ENCODE data around the gene NFX1. TPM values are rescaled to one million over a fixed set of nuclear protein-coding genes. Genes with fewer than 3 reads are reported as not detected.
A peak's percentile ranks its signal among the peaks of the same experiment; 100 is the strongest.
"Not testable (repeated sequence)": the region's sequence is repeated elsewhere in the genome, so short reads cannot be mapped to it uniquely, and the experiment has no call there.

Gene NFX1
- total RNA-seq, 1 donor from 2014 or later, result 13.0 TPM

GRCh38 chr9:33393581-33393980, 103.3 kb downstream of the NFX1 start:
- Mint-ChIP-seq H3K4me3 (no peak overlapping the region), H3K4me1 (peaks cover 34% of the 10 kb centered on the region), H3K27me3 (ENCODE audit: insufficient read depth, low read depth) (peaks cover 6% of the 10 kb centered on the region), H3K9me3 (no peaks in the 10 kb centered on the region), H3K27ac (peak overlapping the region; percentile 48), H3K36me3 (no peaks in the 10 kb centered on the region)
- Histone ChIP-seq H3K27me3 (no peaks in the 10 kb centered on the region), H3K4me2 (no peak overlapping the region), H4K20me1 (ENCODE audit: low read depth) (no peaks in the 10 kb centered on the region), H3K36me3 (no peaks in the 10 kb centered on the region), H3F3A (ENCODE audit: low read depth) (no peaks in the 10 kb centered on the region), H3K27ac (no peak overlapping the region), H3K9me3 (ENCODE audit: low read depth) (no peaks in the 10 kb centered on the region), H2AFZ (replicated peaks) (no peak overlapping the region), H3K79me2 (ENCODE audit: low read depth) (no peaks in the 10 kb centered on the region), H3K4me3 (no peak overlapping the region), H3K9ac (no peak overlapping the region), H3K4me1 (peaks cover 4% of the 10 kb centered on the region)
- DNase-seq (ENCODE audit: low spot score), result no peak
- TF ChIP-seq EZH2phosphoT487 (IDR thresholded peaks at IDR 0.05), result no peak
- TF ChIP-seq CTCF (IDR thresholded peaks at IDR 0.05), result no peak
- no peak for TF ChIP-seq EZH2 (IDR thresholded peaks at IDR 0.05)

GRCh38 chr9:33393986-33394385, 103.7 kb downstream of the NFX1 start:
- not testable (repeated sequence) for H3K36me3 ChIP-seq; H3F3A ChIP-seq (ENCODE audit: low read depth); H3K4me3 Mint-ChIP-seq; H3K4me2 ChIP-seq; H3K27ac ChIP-seq; H2AFZ ChIP-seq (replicated peaks); H3K79me2 ChIP-seq (ENCODE audit: low read depth); H3K9me3 Mint-ChIP-seq; H3K4me1 ChIP-seq; H4K20me1 ChIP-seq (ENCODE audit: low read depth); DNase-seq (ENCODE audit: low spot score); H3K9me3 ChIP-seq (ENCODE audit: low read depth); H3K9ac ChIP-seq; H3K4me3 ChIP-seq; H3K27me3 ChIP-seq; H3K36me3 Mint-ChIP-seq; H3K27me3 Mint-ChIP-seq (ENCODE audit: insufficient read depth, low read depth)
- Mint-ChIP-seq H3K4me1 (peaks cover 34% of the 10 kb centered on the region), H3K27ac (peak overlapping the region; percentile 48)

GRCh38 chr9:33395159-33395879, 105.0 kb downstream of the NFX1 start:
- H3K36me3 Mint-ChIP-seq; H3K4me1 ChIP-seq; H3K9me3 ChIP-seq (ENCODE audit: low read depth); H3K27ac ChIP-seq; H3K4me3 Mint-ChIP-seq; H3K79me2 ChIP-seq (ENCODE audit: low read depth); H2AFZ ChIP-seq (replicated peaks); H3K9ac ChIP-seq; H3F3A ChIP-seq (ENCODE audit: low read depth); H3K36me3 ChIP-seq; H3K27me3 Mint-ChIP-seq (ENCODE audit: insufficient read depth, low read depth); DNase-seq (ENCODE audit: low spot score); H4K20me1 ChIP-seq (ENCODE audit: low read depth); H3K4me2 ChIP-seq; H3K27me3 ChIP-seq; H3K9me3 Mint-ChIP-seq; H3K4me3 ChIP-seq: not testable (repeated sequence)
- Mint-ChIP-seq H3K4me1 (peaks cover 34% of the 10 kb centered on the region), H3K27ac (peak overlapping the region; percentile 36)

- not testable (repeated sequence) for H3K36me3 Mint-ChIP-seq; DNase-seq (ENCODE audit: low spot score); H3K27ac Mint-ChIP-seq; H3K9me3 Mint-ChIP-seq; H3K27me3 ChIP-seq; H3K36me3 ChIP-seq; H3K4me3 ChIP-seq; H3K27ac ChIP-seq; H3K4me1 ChIP-seq; H3K9ac ChIP-seq; H2AFZ ChIP-seq (replicated peaks); H3K79me2 ChIP-seq (ENCODE audit: low read depth); H3K4me2 ChIP-seq; H3K27me3 Mint-ChIP-seq (ENCODE audit: insufficient read depth, low read depth); H3K9me3 ChIP-seq (ENCODE audit: low read depth); H3F3A ChIP-seq (ENCODE audit: low read depth); H4K20me1 ChIP-seq (ENCODE audit: low read depth); H3K4me3 Mint-ChIP-seq
- H3K4me1 Mint-ChIP-seq, result peaks cover 27% of the 10 kb centered on the region
Observed at GRCh38 chr9:33397801-33398200, 107.5 kb downstream of the NFX1 start.

GRCh38 chr9:33399047-33399446, 108.7 kb downstream of the NFX1 start:
- H3K9me3 ChIP-seq (ENCODE audit: low read depth), result not testable (repeated sequence)

GRCh38 chr9:33401809-33402208, 111.5 kb downstream of the NFX1 start:
- H3K9me3 Mint-ChIP-seq; H3K27me3 Mint-ChIP-seq (ENCODE audit: insufficient read depth, low read depth); H3K79me2 ChIP-seq (ENCODE audit: low read depth); H3K27ac ChIP-seq; H3K27me3 ChIP-seq; H3K4me3 ChIP-seq; DNase-seq (ENCODE audit: low spot score); H2AFZ ChIP-seq (replicated peaks); H4K20me1 ChIP-seq (ENCODE audit: low read depth); H3K4me3 Mint-ChIP-seq; H3K4me2 ChIP-seq; H3F3A ChIP-seq (ENCODE audit: low read depth); H3K4me1 ChIP-seq; H3K9ac ChIP-seq; H3K36me3 Mint-ChIP-seq; H3K9me3 ChIP-seq (ENCODE audit: low read depth); H3K36me3 ChIP-seq: not testable (repeated sequence)
- Mint-ChIP-seq H3K4me1 (peaks cover 29% of the 10 kb centered on the region), H3K27ac (peak overlapping the region; percentile 89)

More at GRCh38 chr9:33399047-33399446, 108.7 kb downstream of the NFX1 start:
- not testable (repeated sequence) for H2AFZ ChIP-seq (replicated peaks); H3K27me3 Mint-ChIP-seq (ENCODE audit: insufficient read depth, low read depth); H3K27ac ChIP-seq; H4K20me1 ChIP-seq (ENCODE audit: low read depth); H3K9ac ChIP-seq; H3K4me3 ChIP-seq; H3F3A ChIP-seq (ENCODE audit: low read depth); H3K4me2 ChIP-seq; H3K27ac Mint-ChIP-seq; H3K36me3 Mint-ChIP-seq; H3K36me3 ChIP-seq; H3K27me3 ChIP-seq; H3K79me2 ChIP-seq (ENCODE audit: low read depth); H3K4me1 ChIP-seq; DNase-seq (ENCODE audit: low spot score); H3K4me3 Mint-ChIP-seq; H3K9me3 Mint-ChIP-seq
- H3K4me1 Mint-ChIP-seq, result peaks cover 26% of the 10 kb centered on the region

- H3K27ac ChIP-seq; H3K4me3 ChIP-seq; H3K4me2 ChIP-seq; H3K27me3 Mint-ChIP-seq (ENCODE audit: insufficient read depth, low read depth); H3K9ac ChIP-seq; H4K20me1 ChIP-seq (ENCODE audit: low read depth); H3K36me3 Mint-ChIP-seq; H3K4me3 Mint-ChIP-seq; H3K9me3 Mint-ChIP-seq; H3K27me3 ChIP-seq; H3K36me3 ChIP-seq; H3K79me2 ChIP-seq (ENCODE audit: low read depth); H3K9me3 ChIP-seq (ENCODE audit: low read depth); H3F3A ChIP-seq (ENCODE audit: low read depth); H3K4me1 ChIP-seq; DNase-seq (ENCODE audit: low spot score): not testable (repeated sequence)
- peaks cover 29% of the 10 kb centered on the region for H3K4me1 Mint-ChIP-seq
- peak within 1 kb of the TSS; percentile 89 for H3K27ac Mint-ChIP-seq
- peak within 1 kb of the TSS; percentile 63 for H2AFZ ChIP-seq (replicated peaks)
Observed at GRCh38 chr9:33402371-33402770, 112.1 kb downstream of the NFX1 start, which contains the start of gene AQP7. Gene AQP7 (minus strand): TSS chr9:33402568. CDS start chr9:33401262, 1,306 bp downstream.
